ENCODE results near the gene GNG12. TPM values are rescaled to one million over a fixed set of nuclear protein-coding genes. Genes with fewer than 3 reads are reported as not detected.

Gene GNG12
- total and polyA plus RNA-seq, 2 experiments from 2014 or later, result 265 to 309 TPM

DNA sequence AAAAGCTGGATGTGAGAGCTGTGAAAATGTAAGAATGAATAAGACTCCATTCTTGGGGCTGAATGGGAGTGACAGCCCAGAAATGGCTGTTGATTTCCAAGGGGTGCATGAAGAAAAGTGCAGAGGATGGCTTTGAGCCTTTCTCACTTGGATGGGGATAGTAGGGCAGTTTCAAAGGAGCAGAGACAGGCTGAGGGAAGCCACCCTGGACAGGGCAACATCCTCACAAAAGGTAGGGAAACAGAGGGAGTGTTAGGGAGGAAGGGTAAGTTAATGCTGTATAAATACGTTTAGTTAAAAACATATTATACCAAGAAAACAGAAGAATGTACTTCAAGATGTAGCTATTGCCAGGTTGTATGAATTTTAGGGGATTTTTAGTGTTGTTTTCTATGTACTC, 110.1 kb downstream of the GNG12 start:
- peak overlapping the region; percentile 11 for H3K9ac ChIP-seq
- 82 to 92% methylated on average over 1 of the region's 1 CpG for WGBS, 2 experiments (ENCODE audit: low coverage in 1 of 2, low lambda C conversion rate in 2 of 2, missing lambda C conversion rate in 2 of 2)
- H3K9me2 ChIP-seq (ENCODE audit: insufficient read depth), result no peaks in the 10 kb centered on the region
- no peak overlapping the region for H3K4me3 ChIP-seq
- H3K4me2 ChIP-seq (ENCODE audit: unreplicated experiment), result peak overlapping the region; percentile 63
- H3K27ac ChIP-seq, result peak overlapping the region; percentile 65
- no peaks in the 10 kb centered on the region for H3K27me3 ChIP-seq (replicated peaks; ENCODE audit: insufficient read depth)
- peaks cover 75% of the 10 kb centered on the region for H3F3A ChIP-seq (ENCODE audit: insufficient read depth)
- no peak overlapping the region for H2AFZ ChIP-seq
- H3K36me3 ChIP-seq (ENCODE audit: low read depth), result no peaks in the 10 kb centered on the region
- in situ Hi-C loops (cut with MboI), result no loop called here
- H3K79me2 ChIP-seq (ENCODE audit: insufficient read depth), result peaks cover 73% of the 10 kb centered on the region
- no peaks in the 10 kb centered on the region for H4K20me1 ChIP-seq (ENCODE audit: insufficient read depth)
- no peak for DNase-seq
- H3K4me1 ChIP-seq (ENCODE audit: insufficient read depth), result peaks cover 60% of the 10 kb centered on the region
- TF ChIP-seq EZH2 (IDR thresholded peaks at IDR 0.05; ENCODE audit: insufficient read depth, poor library complexity, severe bottlenecking) (no peak), EZH2phosphoT487 (IDR thresholded peaks at IDR 0.05; ENCODE audit: insufficient read depth, low read depth) (no peak)
- no peaks in the 10 kb centered on the region for H3K9me3 ChIP-seq (ENCODE audit: low read depth)

GRCh38 chr1:67722292-67722944, 110.8 kb downstream of the GNG12 start:
- H3K4me1 ChIP-seq (ENCODE audit: insufficient read depth), result peaks cover 67% of the 10 kb centered on the region
- in situ Hi-C loops (cut with MboI), result no loop called here
- TF ChIP-seq EZH2 (IDR thresholded peaks at IDR 0.05; ENCODE audit: insufficient read depth, poor library complexity, severe bottlenecking) (no peak), EZH2phosphoT487 (IDR thresholded peaks at IDR 0.05; ENCODE audit: insufficient read depth, low read depth) (no peak)
- no peaks in the 10 kb centered on the region for H3K9me2 ChIP-seq (ENCODE audit: insufficient read depth)
- 0 out of 2 replicates have a peak overlapping the region, but pooled peaks have one; percentile 6 for H3K9ac ChIP-seq
- no peaks in the 10 kb centered on the region for H3K36me3 ChIP-seq (ENCODE audit: low read depth)
- DNase-seq, result peak; percentile 53
- no peaks in the 10 kb centered on the region for H3K27me3 ChIP-seq (replicated peaks; ENCODE audit: insufficient read depth)
- H3K27ac ChIP-seq, result peak overlapping the region; percentile 65
- H3K9me3 ChIP-seq (ENCODE audit: low read depth), result no peaks in the 10 kb centered on the region
- peaks cover 71% of the 10 kb centered on the region for H3F3A ChIP-seq (ENCODE audit: insufficient read depth)
- H3K79me2 ChIP-seq (ENCODE audit: insufficient read depth), result peaks cover 73% of the 10 kb centered on the region
- peak overlapping the region; percentile 29 for H3K4me2 ChIP-seq (ENCODE audit: unreplicated experiment)
- no peaks in the 10 kb centered on the region for H4K20me1 ChIP-seq (ENCODE audit: insufficient read depth)
- WGBS, 2 experiments (ENCODE audit: low coverage in 1 of 2, low lambda C conversion rate in 2 of 2, missing lambda C conversion rate in 2 of 2), result 51 to 54% methylated on average over 4 of the region's 4 CpGs
- H2AFZ ChIP-seq, result no peak overlapping the region
- peak overlapping the region; percentile 13; the same call in 1 of the 2 replicates for H3K4me3 ChIP-seq

GRCh38 chr1:67721650-67722291, 111.5 kb downstream of the GNG12 start:
- H3F3A ChIP-seq (ENCODE audit: insufficient read depth), result peaks cover 65% of the 10 kb centered on the region
- no peak for TF ChIP-seq EZH2 (IDR thresholded peaks at IDR 0.05; ENCODE audit: insufficient read depth, poor library complexity, severe bottlenecking)
- TF ChIP-seq EZH2phosphoT487 (IDR thresholded peaks at IDR 0.05; ENCODE audit: insufficient read depth, low read depth), result no peak
- H3K79me2 ChIP-seq (ENCODE audit: insufficient read depth), result peaks cover 73% of the 10 kb centered on the region
- no peaks in the 10 kb centered on the region for H3K9me2 ChIP-seq (ENCODE audit: insufficient read depth)
- in situ Hi-C loops (cut with MboI), result no loop called here
- H2AFZ ChIP-seq, result no peak overlapping the region
- H3K4me3 ChIP-seq, result peak overlapping the region; percentile 13; the same call in 1 of the 2 replicates
- no peaks in the 10 kb centered on the region for H3K27me3 ChIP-seq (replicated peaks; ENCODE audit: insufficient read depth)
- 0 out of 2 replicates have a peak overlapping the region, but pooled peaks have one; percentile 6 for H3K9ac ChIP-seq
- H3K4me2 ChIP-seq (ENCODE audit: unreplicated experiment), result peak overlapping the region; percentile 29
- no peaks in the 10 kb centered on the region for H4K20me1 ChIP-seq (ENCODE audit: insufficient read depth)
- peaks cover 68% of the 10 kb centered on the region for H3K4me1 ChIP-seq (ENCODE audit: insufficient read depth)
- 92 to 100% methylated on average over 2 of the region's 2 CpGs for WGBS, 2 experiments (ENCODE audit: low coverage in 1 of 2, low lambda C conversion rate in 2 of 2, missing lambda C conversion rate in 2 of 2)
- DNase-seq, result no peak
- H3K9me3 ChIP-seq (ENCODE audit: low read depth), result no peaks in the 10 kb centered on the region
- H3K27ac ChIP-seq, result peak overlapping the region; percentile 65
- H3K36me3 ChIP-seq (ENCODE audit: low read depth), result no peaks in the 10 kb centered on the region

- no peak overlapping the region for H2AFZ ChIP-seq
- no peaks in the 10 kb centered on the region for H3K27me3 ChIP-seq (replicated peaks; ENCODE audit: insufficient read depth)
- WGBS, 2 experiments (ENCODE audit: low coverage in 1 of 2, low lambda C conversion rate in 2 of 2, missing lambda C conversion rate in 2 of 2), result 97 to 99% methylated on average over 4 of the region's 4 CpGs
- H3K36me3 ChIP-seq (ENCODE audit: low read depth), result no peaks in the 10 kb centered on the region
- H3K4me1 ChIP-seq (ENCODE audit: insufficient read depth), result peaks cover 66% of the 10 kb centered on the region
- peaks cover 59% of the 10 kb centered on the region for H3F3A ChIP-seq (ENCODE audit: insufficient read depth)
- no peaks in the 10 kb centered on the region for H4K20me1 ChIP-seq (ENCODE audit: insufficient read depth)
- peaks cover 78% of the 10 kb centered on the region for H3K79me2 ChIP-seq (ENCODE audit: insufficient read depth)
- H3K9me2 ChIP-seq (ENCODE audit: insufficient read depth), result no peaks in the 10 kb centered on the region
- H3K4me2 ChIP-seq (ENCODE audit: unreplicated experiment), result no peak overlapping the region
- H3K9me3 ChIP-seq (ENCODE audit: low read depth), result no peaks in the 10 kb centered on the region
- TF ChIP-seq EZH2 (IDR thresholded peaks at IDR 0.05; ENCODE audit: insufficient read depth, poor library complexity, severe bottlenecking) (no peak), EZH2phosphoT487 (IDR thresholded peaks at IDR 0.05; ENCODE audit: insufficient read depth, low read depth) (no peak)
- in situ Hi-C loops (cut with MboI), result no loop called here
- H3K9ac ChIP-seq, result no peak overlapping the region
- no peak for DNase-seq
- peak overlapping the region; percentile 65; the same call in 1 of the 2 replicates for H3K27ac ChIP-seq
- no peak overlapping the region for H3K4me3 ChIP-seq
Observed at GRCh38 chr1:67721112-67721511, 112.2 kb downstream of the GNG12 start.
